Brain microvascular endothelial cell (primary cell): ENCODE measurements around the gene MTMR2.

Source experiments
- DNase-seq: peaks from one replicate; pipeline ENCODE4 v3.0.0-alpha.2; 2020
- H3K27ac ChIP-seq: fragments of 250-450 bp; sonication (Bioruptor Pico); 2 replicates; pipeline ENCODE4 v1.5.1; 2020; ENCODE audit warnings: mild to moderate bottlenecking, moderate library complexity
- H3K27me3 ChIP-seq: fragments of 250-450 bp; sonication (Bioruptor Pico); replicated peaks from 2 replicates; pipeline ENCODE4 v1.5.1; 2020; ENCODE audit warnings: mild to moderate bottlenecking
- H3K36me3 ChIP-seq: fragments of 250-450 bp; sonication (Bioruptor Pico); replicated peaks from 2 replicates; pipeline ENCODE4 v1.5.1; 2020; ENCODE audit warnings: mild to moderate bottlenecking
- H3K4me3 ChIP-seq: 2 replicates; pipeline ENCODE4 v1.5.1; 2011; ENCODE audit warnings: low read depth, mild to moderate bottlenecking, control low read depth, low read length, moderate library complexity
- in situ Hi-C: cut with HindIII; loops from 2 replicates; pipeline ENCODE4 v1.10.0; 2017; ENCODE audit warnings: low sequenced_read_pairs, low pct_ligation_motif_present
- TF ChIP-seq, protein P1 (sequence below): IDR thresholded peaks from 2 replicates; pipeline ENCODE4 v1.5.1; 2011; ENCODE audit warnings: low read depth, mild to moderate bottlenecking, moderate library complexity, low read length, control low read depth, inconsistent platforms; ENCODE audit errors: missing control alignments

The MTMR2 gene

DNA sequence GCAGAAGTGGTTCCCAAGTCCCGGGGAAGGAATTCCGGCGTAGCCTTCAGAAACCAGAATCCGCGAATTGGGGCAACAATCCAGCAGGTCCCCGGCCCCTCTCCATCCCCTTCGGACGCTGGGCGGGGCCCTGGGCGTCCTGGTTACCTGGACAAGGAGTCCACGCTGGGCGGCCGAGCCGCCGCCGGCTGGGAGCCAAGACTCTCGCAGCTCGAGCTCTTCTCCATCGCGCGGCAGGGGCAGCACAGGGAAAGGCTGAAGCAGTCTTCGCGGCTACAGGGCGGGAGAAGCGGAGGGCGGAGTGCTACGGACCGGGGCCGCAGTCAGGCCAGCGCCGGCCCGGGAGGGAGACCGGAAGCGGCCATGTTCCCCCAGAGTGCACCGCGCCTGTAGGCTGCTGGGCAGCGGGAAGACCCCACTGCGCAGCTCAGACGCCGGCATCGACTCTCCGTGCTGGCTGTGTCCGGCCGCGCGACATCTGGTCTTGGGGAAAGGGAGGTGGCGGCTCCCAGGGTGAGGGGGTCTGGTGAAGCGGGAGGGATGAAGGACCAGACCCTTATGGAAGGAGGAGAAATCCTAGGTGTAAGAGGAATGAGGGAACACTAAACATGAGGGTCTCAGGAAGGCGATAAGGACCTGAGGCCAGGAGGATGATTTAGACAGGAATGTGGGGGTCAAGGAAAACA, at the start of gene MTMR2:
TSS of gene MTMR2 (minus strand) at position 380 of the 686 bp plus-strand sequence. CDS start at position 227, 153 bp downstream.
- TF ChIP-seq, protein P1, sequence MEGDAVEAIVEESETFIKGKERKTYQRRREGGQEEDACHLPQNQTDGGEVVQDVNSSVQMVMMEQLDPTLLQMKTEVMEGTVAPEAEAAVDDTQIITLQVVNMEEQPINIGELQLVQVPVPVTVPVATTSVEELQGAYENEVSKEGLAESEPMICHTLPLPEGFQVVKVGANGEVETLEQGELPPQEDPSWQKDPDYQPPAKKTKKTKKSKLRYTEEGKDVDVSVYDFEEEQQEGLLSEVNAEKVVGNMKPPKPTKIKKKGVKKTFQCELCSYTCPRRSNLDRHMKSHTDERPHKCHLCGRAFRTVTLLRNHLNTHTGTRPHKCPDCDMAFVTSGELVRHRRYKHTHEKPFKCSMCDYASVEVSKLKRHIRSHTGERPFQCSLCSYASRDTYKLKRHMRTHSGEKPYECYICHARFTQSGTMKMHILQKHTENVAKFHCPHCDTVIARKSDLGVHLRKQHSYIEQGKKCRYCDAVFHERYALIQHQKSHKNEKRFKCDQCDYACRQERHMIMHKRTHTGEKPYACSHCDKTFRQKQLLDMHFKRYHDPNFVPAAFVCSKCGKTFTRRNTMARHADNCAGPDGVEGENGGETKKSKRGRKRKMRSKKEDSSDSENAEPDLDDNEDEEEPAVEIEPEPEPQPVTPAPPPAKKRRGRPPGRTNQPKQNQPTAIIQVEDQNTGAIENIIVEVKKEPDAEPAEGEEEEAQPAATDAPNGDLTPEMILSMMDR: no peak
- in situ Hi-C loops: no loop called here
- Histone ChIP-seq H3K36me3 (no peaks in the 10 kb centered on the region), H3K27ac (peak within 1 kb of the TSS; percentile 84), H3K27me3 (no peaks in the 10 kb centered on the region), H3K4me3 (peak within 1 kb of the TSS; percentile 86)
- peak; percentile 53 for DNase-seq

- no peak for DNase-seq
- Histone ChIP-seq H3K36me3 (no peaks in the 10 kb centered on the region), H3K27me3 (no peaks in the 10 kb centered on the region), H3K27ac (no peak overlapping the region), H3K4me3 (no peak overlapping the region)
- TF ChIP-seq, protein P1: no peak
- in situ Hi-C loops: no loop called here
Measured at GRCh38 chr11:95972060-95972459, 48.2 kb upstream of the MTMR2 start.

DNA sequence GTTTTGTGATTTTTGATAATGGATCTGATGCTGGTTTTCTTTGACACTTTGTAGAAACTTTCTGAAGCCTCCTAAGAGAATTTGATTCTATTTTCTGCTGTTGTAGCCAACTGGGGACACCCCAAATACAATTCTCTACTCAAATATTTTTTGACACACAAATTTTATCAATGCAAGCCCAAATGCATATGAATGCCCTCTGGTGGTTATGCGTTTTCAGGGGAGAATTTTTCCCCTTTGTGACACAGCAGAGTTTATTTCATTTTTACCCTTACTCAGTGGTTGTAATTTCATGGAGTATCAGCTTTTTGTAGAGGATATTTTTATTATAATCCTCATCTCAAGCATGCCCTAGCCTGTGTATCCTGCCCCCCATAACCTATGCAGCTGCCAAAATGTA, 44.7 kb upstream of the MTMR2 start:
- in situ Hi-C loops: no loop called here
- H3K36me3 ChIP-seq: no peaks in the 10 kb centered on the region
- DNase-seq: no peak
- no peak overlapping the region for H3K4me3 ChIP-seq
- TF ChIP-seq, protein P1: peak; percentile 63
- H3K27ac ChIP-seq: no peak overlapping the region
- H3K27me3 ChIP-seq: no peaks in the 10 kb centered on the region

GRCh38 chr11:95964281-95964680, 40.4 kb upstream of the MTMR2 start:
- no peak overlapping the region for H3K27ac ChIP-seq
- TF ChIP-seq, protein P1: no peak
- no peak for DNase-seq
- no peak overlapping the region for H3K4me3 ChIP-seq
- no peaks in the 10 kb centered on the region for H3K27me3 ChIP-seq
- no peaks in the 10 kb centered on the region for H3K36me3 ChIP-seq
- in situ Hi-C loops: no loop called here

DNA sequence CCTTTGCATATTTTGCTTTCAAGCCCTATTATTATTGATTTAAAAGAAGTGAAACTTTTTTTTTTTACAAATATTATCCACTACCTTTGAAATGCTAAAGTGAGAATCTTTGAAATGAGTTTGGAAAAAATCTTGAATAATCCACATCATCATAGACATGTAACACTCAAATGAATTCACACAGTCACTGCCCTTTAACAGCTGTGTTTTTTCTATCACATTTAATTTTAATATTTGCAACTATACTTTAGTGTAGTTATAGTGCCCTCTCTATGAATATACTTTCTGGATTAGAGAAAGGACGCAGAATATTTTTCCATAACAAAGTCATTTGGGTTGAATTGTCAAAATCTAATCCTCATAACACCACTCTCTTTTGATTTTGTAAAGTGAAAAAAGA, 37.9 kb upstream of the MTMR2 start:
- no peak for DNase-seq
- Histone ChIP-seq H3K27me3 (no peaks in the 10 kb centered on the region), H3K27ac (no peak overlapping the region), H3K36me3 (no peaks in the 10 kb centered on the region), H3K4me3 (no peak overlapping the region)
- TF ChIP-seq, protein P1: no peak
- in situ Hi-C loops: no loop called here

DNA sequence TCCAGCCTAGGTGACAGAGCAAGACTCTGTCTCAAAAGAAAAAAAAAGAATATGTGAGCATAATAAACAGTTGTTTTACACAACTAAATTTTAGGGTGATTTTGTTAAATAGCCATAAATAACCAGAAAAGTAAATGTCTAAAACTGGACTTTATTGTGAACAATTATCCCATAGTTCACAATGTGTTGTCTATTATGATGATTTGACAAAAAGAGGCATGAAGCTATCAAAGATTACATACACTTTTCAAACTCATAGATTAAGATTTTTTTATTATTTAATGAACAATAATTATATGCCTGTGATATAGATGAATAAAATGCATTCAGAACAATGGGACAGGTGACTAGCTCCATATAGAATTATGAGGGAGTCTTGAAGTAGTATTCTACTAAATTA, 27.0 kb upstream of the MTMR2 start:
- DNase-seq: no peak
- TF ChIP-seq, protein P1: no peak
- Histone ChIP-seq H3K27me3 (no peaks in the 10 kb centered on the region), H3K4me3 (no peak overlapping the region), H3K27ac (no peak overlapping the region), H3K36me3 (no peaks in the 10 kb centered on the region)
- in situ Hi-C loops: no loop called here
